DLD1 (cell line): ENCODE data around the gene MMD.
"Not testable (repeated sequence)": the region's sequence is repeated elsewhere in the genome, so short reads cannot be mapped to it uniquely, and the experiment has no call there.

Experiments used
- in situ Hi-C: cut with HindIII; loops from 2 replicates; pipeline ENCODE4 v1.10.0; 2017; ENCODE audit warnings: low sequenced_read_pairs

The MMD gene, protein sequence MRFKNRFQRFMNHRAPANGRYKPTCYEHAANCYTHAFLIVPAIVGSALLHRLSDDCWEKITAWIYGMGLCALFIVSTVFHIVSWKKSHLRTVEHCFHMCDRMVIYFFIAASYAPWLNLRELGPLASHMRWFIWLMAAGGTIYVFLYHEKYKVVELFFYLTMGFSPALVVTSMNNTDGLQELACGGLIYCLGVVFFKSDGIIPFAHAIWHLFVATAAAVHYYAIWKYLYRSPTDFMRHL

GRCh38 chr17:55421179-55421934 lies at the start of gene MMD:
TSS of gene MMD (minus strand) at chr17:55421835. CDS start at chr17:55421695, 140 bp downstream.
- in situ Hi-C loops = no loop called here

DNA sequence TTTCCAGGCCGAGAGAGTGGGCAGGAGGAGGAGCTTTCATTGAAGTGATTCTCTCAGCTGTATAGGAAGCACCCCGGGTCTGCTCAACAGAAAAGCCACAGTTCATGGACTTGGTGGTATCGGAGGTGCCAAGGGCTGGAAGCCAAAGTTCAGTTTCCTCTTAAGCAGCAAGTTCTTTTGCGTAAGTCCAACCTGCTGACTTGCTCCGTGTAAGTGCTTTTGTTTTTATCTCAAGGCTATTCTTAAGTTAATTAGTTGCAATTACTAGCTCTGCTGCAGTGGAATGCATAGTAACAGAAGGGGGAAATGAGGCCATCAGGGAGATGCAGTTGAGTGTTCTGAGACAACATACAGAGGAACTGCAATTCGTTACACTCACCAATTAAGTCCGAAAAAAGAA lies 45.0 kb upstream of the MMD start:
- in situ Hi-C loops = no loop called here

- in situ Hi-C loops = not testable (repeated sequence)
Measured at GRCh38 chr17:55465771-55466170, 44.1 kb upstream of the MMD start.

- in situ Hi-C loops = no loop called here
Measured at GRCh38 chr17:55463600-55463999, 42.0 kb upstream of the MMD start.

DNA sequence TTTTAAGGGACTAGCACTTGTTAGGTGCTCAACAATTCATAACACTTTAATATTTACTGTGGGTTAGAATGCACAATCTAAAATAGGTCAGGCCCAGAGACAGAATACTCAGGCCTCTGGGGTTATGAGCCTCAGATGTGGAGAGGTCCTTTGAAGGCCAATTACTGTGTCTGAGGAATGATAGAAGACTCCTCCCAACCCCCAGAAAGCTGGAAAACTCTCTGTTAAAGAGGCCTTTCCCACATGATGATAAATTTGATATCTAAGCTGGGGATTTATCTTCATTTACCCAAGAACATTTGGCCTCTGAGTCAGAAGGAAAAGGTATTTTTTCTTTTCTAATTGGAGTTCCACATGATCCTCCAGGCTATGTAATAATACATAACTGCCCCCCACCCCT lies 41.1 kb upstream of the MMD start:
- in situ Hi-C loops = no loop called here

DNA sequence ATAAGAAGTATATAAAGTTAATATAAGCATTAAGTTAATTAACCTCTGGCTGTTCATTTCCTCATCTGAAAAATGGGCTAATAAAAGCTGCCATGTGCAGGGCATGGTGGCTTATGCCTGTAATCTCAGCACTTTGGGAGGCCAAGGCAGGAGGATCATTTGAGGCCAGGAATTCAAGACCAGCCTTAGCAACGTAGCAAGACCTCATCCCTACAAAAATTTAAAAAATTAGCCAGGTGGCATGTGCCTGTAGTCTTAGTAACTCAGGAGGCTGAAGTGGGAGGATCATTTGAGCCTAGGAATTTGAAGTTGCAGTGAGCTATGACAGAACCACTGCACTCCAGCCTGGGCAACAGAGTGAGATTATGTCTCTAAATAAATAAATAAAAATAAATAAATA lies 40.6 kb upstream of the MMD start:
- in situ Hi-C loops = no loop called here

DNA sequence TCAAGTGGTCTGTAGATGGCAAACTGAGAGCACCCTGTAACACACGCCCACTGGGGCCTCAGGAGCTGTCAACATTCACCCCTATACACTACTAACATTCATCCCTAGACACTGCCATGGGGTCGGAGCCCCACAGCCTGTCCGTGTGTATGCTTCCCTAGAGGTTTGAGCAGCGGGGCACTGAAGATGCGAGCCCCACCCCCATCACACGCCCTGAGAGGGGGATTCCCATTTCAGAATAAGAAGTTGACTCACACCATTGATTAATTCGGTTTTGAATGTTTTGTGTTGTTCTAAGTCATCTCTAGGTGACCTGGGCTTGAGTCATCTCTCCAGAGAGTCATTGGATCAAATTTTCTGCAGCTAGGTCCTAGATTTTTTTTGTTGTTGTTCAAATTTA lies 37.3 kb upstream of the MMD start:
- in situ Hi-C loops = no loop called here

DNA sequence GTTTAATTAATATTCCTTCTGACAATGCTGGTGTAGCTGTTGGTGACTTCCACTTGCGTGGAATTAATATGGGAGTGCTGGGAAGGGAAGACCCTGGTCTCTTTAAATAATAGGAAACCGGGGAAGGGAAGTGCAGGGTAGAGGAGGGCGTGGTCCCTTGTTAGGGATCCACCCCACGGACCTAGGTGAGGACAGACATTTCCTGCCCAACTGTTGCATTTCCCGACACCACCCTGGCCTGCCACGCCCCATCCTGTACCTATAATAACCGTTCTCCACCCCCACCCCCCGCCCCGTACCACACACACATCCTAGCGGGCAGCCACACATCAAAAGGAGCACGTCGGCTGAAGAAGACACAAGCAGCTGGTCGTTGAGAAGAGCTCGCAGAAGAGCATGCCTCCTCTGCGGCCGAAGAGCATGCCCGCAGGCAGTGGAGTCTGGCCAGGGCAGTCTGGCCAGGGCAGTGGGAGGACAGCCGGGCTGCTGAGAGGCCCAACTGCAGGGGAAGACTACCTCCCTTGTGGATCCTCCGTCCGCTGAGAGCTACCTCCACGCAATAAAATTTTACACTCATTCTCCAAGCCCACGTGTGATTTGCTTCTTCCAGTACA lies 36.8 kb upstream of the MMD start:
- in situ Hi-C loops = no loop called here

DNA sequence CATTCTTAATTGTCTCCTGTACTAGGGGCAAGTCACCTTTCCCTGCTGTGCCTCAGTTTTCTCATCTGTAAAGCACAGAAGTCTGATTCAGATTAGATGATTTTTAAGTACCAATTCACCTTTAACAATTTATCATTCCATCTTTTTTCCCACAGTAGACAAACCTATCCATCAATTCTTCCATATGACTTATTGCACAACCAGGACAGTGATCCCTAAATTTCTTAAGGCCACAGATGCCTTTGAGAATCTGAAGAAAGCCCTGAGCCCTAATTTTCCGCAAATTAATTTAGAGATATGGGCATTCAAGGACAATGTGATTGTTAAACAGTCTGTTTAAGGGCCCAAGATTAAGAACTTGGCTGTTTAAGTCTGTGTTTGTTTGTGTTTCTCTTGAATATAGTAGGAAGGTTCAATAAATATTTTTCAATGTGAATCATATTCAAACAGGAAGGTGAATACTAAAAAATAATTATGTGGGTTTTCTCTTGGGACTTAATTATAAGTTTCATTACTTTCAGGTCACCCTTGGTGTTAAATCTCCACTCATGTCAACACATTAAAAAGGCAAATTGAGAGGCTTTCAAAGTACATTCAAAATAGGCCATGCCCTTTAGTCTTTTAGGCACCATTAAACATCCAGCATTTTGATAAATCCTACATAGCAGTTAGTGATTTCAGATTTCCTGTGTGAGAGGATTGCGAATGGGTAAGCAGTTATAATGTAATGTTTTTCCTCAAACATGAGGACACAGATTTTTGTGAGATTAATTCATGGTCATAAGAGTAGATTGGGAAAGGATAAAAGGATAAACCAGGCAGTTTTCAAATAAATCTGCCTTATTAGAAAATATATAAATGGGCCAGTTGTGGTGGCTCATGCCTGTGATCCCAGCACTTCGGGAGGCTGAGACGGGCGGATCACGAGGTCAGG lies 34.9 kb upstream of the MMD start:
- in situ Hi-C loops = no loop called here

- in situ Hi-C loops = no loop called here
Measured at GRCh38 chr17:55454906-55455474, 33.4 kb upstream of the MMD start.

DNA sequence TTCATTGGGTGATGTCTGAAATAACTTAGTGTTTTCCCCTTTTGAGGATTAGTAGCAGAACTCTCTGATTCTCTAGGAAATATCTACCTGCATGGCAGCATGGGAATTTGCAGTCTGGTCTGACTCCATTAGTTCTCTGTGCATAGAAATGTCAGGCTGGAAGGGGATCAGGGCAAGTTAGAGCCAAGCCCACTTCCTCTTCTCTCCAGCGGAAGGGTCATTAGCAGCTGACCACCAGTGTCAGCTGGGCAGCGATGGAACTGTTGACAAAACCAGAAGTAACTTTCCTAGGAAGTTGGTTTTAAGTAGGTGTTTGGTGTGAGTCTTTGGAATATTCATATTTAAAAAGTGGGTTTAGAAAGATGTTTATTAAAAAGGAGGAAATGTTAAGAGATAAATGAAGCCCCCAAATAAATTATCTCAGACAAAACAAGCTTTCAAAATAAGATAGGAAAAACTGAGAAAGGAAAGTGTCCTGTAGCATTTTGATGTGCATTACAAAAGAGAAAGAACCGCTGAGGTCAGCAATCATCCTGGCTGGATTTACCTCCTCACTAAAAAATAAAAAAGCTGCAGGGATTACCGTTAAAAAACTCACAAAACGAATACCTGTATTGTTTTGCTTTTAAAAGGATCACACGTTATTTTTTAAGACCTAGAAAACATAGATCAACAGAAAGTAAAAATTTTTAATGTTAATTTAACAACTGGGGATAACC lies 32.4 kb upstream of the MMD start:
- in situ Hi-C loops = no loop called here

DNA sequence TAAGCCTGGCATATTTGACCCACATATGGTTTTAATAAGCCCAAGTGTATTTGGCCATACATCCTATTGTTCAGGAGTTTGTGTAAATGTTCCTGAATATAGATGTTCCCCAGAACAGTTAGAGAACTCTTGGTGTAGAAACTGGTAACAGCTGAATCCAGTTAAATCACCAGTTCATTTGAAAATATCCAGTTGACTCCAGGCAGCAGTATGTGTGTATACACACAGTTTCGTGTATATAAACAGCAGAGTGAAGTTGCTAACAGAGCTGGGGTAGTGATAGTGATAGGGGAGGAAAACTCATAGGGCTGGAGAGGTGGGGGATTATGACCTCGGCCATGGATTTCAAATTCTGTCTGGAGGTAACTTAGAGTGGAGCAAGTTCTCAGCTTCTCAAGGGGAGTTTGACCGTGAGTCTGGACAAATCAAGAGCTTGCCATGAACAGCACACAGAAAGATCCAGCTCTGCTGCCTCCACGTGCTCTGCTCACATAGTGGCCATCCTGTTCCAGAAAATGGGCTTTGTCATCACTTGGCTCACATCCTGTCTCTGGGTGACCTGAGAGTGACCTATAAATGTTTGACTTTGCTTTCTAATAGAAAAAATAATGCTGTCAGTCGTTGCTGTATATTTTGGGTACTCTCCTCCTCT lies 30.6 kb upstream of the MMD start:
- in situ Hi-C loops = no loop called here

- in situ Hi-C loops = no loop called here
Measured at GRCh38 chr17:55451758-55452138, 30.1 kb upstream of the MMD start.

- in situ Hi-C loops = no loop called here
Measured at GRCh38 chr17:55451203-55451641, 29.6 kb upstream of the MMD start.

DNA sequence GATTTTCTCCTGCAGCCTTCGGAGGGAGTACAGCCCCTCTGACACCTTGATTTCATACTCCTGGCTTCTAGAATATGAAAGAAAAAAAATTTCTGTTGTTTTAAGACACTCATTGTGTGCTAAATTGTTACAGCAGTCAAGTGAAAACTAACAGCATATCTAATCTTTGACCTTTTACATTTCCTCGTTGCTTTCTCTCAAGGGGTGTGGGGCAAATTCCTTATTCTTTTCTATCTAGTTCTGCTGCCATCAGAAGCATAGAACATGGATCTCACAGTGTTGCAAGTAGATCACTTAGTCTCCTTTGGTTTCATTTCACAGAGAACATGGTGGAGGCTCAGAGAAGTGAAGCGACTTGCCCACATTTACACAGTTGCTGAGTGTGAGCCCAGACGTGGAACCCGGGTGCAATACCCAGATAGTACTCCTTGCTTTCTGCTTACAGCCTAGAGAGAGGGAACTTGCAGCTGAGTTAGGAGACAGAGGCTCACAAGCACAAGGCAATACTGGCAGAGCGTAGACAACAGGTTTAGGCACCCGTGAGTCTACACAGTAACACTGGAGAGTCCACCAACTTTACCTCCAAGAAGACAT lies 28.7 kb upstream of the MMD start:
- in situ Hi-C loops = no loop called here

- in situ Hi-C loops = no loop called here
Measured at GRCh38 chr17:55448681-55449080, 27.0 kb upstream of the MMD start.

GRCh38 chr17:55446581-55447205 lies 25.1 kb upstream of the MMD start:
- in situ Hi-C loops = no loop called here

DNA sequence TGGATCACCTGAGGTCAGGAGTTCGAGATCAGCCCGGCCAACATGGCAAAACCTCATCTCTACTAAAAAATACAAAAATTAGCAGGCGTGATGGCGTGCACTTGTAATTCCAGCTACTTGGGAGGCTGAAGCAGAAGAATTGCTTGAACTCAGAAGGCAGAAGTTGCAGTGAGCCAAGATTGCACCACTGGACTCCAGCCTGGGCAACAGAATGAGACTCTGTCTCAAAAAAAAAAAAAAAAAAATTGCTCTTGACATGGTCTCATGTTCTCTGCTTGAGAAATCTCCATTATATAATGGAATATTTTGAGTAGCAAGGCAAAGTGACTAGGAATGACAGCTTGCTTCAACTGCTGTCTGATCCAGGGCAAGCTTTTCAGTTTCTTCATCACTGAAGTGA lies 24.4 kb upstream of the MMD start:
- in situ Hi-C loops = not testable (repeated sequence)
